ENCODE data around the gene REG4. TPM values are rescaled to one million over a fixed set of nuclear protein-coding genes. Genes with fewer than 3 reads are reported as not detected.

The REG4 gene
- total and polyA plus RNA-seq, 2 of the 13 experiments (the other 11 are each of a cell fraction or from before 2014, with no cell fraction given): not detected

DNA sequence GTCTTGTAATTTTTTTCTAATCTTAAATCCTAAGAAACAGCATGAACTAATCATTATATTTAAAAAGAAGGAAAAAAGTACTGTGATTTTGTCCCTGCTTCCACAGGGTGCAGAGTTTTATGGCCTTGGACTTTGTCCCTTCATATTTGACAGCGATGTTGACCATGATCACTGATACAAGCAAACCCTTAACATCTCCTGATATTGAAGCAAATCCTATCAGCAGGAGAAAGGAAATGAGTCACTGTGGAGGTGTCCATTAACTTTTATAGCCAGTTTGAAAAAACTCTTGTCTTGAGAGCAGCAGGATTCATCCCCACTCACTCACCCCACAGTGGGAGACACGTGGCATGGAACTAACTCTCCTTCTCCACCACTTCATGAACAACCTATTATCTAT, 5.1 kb upstream of the REG4 start (continued):
- TF ChIP-seq, protein P1, sequence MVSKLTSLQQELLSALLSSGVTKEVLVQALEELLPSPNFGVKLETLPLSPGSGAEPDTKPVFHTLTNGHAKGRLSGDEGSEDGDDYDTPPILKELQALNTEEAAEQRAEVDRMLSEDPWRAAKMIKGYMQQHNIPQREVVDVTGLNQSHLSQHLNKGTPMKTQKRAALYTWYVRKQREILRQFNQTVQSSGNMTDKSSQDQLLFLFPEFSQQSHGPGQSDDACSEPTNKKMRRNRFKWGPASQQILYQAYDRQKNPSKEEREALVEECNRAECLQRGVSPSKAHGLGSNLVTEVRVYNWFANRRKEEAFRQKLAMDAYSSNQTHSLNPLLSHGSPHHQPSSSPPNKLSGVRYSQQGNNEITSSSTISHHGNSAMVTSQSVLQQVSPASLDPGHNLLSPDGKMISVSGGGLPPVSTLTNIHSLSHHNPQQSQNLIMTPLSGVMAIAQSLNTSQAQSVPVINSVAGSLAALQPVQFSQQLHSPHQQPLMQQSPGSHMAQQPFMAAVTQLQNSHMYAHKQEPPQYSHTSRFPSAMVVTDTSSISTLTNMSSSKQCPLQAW (CRISPR knock-in tag; IDR thresholded peaks at IDR 0.05): no peak; the same call in 1 of the 2 replicates
- TF ChIP-seq RORA (CRISPR knock-in tag; IDR thresholded peaks at IDR 0.05) (no peak), ZNF441 (CRISPR knock-in tag; IDR thresholded peaks at IDR 0.05; ENCODE audit: borderline replicate concordance) (no peak), ZNF354B (CRISPR knock-in tag; IDR thresholded peaks at IDR 0.05) (no peak), HNRNPUL1 (IDR thresholded peaks at IDR 0.05; ENCODE audit: low read depth, low read length) (no peak)
- TF ChIP-seq, protein P2, sequence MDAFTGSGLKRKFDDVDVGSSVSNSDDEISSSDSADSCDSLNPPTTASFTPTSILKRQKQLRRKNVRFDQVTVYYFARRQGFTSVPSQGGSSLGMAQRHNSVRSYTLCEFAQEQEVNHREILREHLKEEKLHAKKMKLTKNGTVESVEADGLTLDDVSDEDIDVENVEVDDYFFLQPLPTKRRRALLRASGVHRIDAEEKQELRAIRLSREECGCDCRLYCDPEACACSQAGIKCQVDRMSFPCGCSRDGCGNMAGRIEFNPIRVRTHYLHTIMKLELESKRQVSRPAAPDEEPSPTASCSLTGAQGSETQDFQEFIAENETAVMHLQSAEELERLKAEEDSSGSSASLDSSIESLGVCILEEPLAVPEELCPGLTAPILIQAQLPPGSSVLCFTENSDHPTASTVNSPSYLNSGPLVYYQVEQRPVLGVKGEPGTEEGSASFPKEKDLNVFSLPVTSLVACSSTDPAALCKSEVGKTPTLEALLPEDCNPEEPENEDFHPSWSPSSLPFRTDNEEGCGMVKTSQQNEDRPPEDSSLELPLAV (CRISPR knock-in tag; conservative IDR thresholded peaks at IDR 0.05; ENCODE audit: low read depth): no peak

DNA sequence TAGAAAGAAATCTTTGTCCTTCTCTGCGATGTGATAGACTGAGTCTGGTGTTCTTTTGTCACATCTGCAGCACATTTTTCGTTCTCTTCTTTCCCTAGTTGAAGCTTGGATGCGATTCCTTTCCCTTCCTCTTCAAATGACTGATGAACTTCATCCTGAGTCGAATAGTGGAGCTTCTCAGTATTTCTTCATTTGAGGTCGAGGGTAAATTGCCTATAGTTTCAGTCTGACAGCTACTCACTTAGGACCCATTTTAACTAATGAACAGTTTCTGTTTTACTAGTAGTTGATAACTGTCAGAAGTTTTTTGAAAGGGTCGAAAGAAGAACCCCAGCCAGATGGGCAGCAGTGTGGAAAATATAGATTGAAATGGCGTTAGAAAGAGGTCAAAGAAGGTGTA, 4.7 kb upstream of the REG4 start:
- Histone ChIP-seq H3K4me1 (ENCODE audit: insufficient read depth, low read length) (peaks cover 48% of the 10 kb centered on the region), H3K9ac (ENCODE audit: insufficient read depth, low read depth, low read length) (no peak overlapping the region), H3K9me3 (ENCODE audit: low read length) (no peaks in the 10 kb centered on the region), H3K79me2 (ENCODE audit: insufficient read depth, low read length) (no peaks in the 10 kb centered on the region), H3K27ac (ENCODE audit: extremely low read length, insufficient read depth, low read length) (peak overlapping the region; percentile 69), H4K20me1 (ENCODE audit: insufficient read depth, low read length) (no peaks in the 10 kb centered on the region), H3K36me3 (replicated peaks in 1 of 2; ENCODE audit: control insufficient read depth in 1 of 2, insufficient read depth in 2 of 2, low read length in 2 of 2) (no peaks in the 10 kb centered on the region), H3K27me3 (ENCODE audit: control insufficient read depth in 1 of 2, insufficient read depth in 2 of 2, low read length in 2 of 2) (no peaks in the 10 kb centered on the region), H3K4me2 (ENCODE audit: low read depth, low read length) (peak overlapping the region; percentile 57), H2AFZ (ENCODE audit: low read length) (peak overlapping the region; percentile 66), H3K4me3 (replicated peaks in 1 of 3; ENCODE audit: insufficient read depth in 1 of 3, low read depth in 2 of 3, low read length in 3 of 3) (no peak overlapping the region)
- no TSS peak for BruUV-seq (replicated peaks)
- DNase-seq (ENCODE audit: low spot score) (no peak), ATAC-seq (peak; percentile 30; the same call in 2 of the 3 replicates), FAIRE-seq (no peak)
- ChIA-PET CTCF (ENCODE audit: low intra/inter-chr PET ratio, low total read pairs) (no interaction called here), POLR2A (interaction anchor here (0.6 to 1.2 kb wide), 2 partner anchors 37 to 91 kb away, joined by 3 read pairs; no protein-coding TSS in a partner anchor)
- in situ Hi-C loops (cut with HindIII; ENCODE audit: extremely low pct_ligation_motif_present, low pct_unique_long_range_greater_than_20kb) (loop anchor here (10.0 kb wide), 1 partner anchor 49 kb away; no protein-coding TSS in a partner anchor), intact Hi-C loops (cut with micrococcal nuclease; ENCODE audit: unreplicated experiment) (no loop called here)
- WGBS (ENCODE audit: low lambda C conversion rate): 62% methylated on average over 7 of the region's 7 CpGs
- no peak for TF ChIP-seq ZNF839 (CRISPR knock-in tag; IDR thresholded peaks at IDR 0.05; ENCODE audit: borderline replicate concordance)
- no peak for TF ChIP-seq ZNF20 (CRISPR knock-in tag; IDR thresholded peaks at IDR 0.05)
- TF ChIP-seq MAFF (IDR thresholded peaks at IDR 0.05; ENCODE audit: low read depth, low read length): no peak
- 0 out of 2 replicates have a peak, but pooled peaks have one; percentile 64 for TF ChIP-seq ZNF12 (CRISPR knock-in tag; IDR thresholded peaks at IDR 0.05)

Data from HepG2 (cell line).